M059J (cell line): ENCODE data around the gene CCDC27. TPM values are rescaled to one million over a fixed set of nuclear protein-coding genes. Genes with fewer than 3 reads are reported as not detected.
"Not testable (repeated sequence)": the region's sequence is repeated elsewhere in the genome, so short reads cannot be mapped to it uniquely, and the experiment has no call there.

Source experiments
- DNase-seq: peaks from one replicate; pipeline ENCODE4 v3.0.0-alpha.2; 2012; ENCODE audit warnings: low read depth
- total RNA-seq: library from RNA; depleted of rRNA; stranded (reverse); fragments of >200 nt; shearing (Covaris generic); gene quantifications from 2 replicates; pipeline ENCODE4 v1.2.3, GENCODE V29; 2014

CCDC27 gene
- total RNA-seq, 1 experiment from 2014 or later: not detected

DNA sequence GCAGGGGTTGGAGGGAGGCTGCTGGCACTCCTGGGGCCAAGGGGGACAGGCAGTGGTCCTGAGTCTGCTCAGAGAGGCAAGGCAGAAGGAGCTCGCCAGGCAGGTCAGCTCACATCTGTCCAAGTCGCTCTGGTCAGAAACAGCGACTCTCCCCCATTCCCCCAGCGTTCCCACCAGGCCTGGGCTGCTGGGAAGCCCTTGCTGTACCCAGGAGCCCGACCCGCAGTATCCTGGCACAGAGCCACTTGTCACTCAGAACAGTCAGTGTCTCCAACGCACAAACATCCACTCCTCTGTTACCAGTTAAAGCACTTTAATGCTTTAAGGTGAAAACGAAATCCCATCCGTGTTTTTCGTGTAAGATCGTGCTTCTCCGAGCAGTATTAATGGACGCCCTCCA lies 16.6 kb upstream of the CCDC27 start:
- DNase-seq: no peak

DNA sequence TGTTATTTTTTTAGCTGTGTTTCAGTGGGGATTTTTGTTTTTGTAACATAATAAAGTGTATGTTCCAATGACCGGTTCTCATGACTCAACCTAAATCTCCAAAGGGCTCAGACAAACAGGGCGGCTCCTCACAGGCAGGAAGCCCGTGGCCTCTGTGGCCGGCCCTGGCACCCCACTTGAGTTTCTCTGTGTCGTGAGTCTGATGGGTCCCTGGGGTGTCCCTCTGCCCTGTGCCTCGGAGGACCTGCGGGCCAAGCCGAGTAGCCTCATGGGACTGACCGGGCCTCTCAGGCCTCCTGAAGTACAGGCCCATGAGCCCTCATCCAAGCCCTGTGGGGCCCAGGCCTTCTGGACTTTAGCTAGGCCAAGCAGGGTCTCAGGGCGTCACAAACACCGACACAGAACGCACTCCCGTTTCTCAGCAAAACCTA lies 16.1 kb upstream of the CCDC27 start:
- no peak for DNase-seq

DNA sequence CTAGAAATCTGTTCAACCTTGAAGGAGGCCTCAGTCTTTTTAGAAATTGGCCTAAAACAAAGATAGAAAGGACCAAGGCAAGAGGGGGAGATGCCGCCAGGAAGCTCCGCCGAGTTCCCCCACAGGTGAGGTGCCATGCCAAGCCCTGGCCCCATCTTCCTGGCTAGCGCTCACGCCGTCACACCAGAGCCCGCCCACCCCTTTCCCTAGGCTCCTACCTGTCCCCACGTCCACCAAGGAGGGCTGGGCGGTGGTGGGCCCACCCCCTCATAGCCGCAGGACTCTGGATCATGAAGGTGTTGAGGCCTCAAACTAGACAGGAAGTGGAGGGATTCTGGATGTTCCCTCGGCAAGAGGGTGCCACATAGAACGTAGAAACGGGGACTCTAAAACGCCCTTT lies 15.5 kb upstream of the CCDC27 start:
- DNase-seq: no peak

DNA sequence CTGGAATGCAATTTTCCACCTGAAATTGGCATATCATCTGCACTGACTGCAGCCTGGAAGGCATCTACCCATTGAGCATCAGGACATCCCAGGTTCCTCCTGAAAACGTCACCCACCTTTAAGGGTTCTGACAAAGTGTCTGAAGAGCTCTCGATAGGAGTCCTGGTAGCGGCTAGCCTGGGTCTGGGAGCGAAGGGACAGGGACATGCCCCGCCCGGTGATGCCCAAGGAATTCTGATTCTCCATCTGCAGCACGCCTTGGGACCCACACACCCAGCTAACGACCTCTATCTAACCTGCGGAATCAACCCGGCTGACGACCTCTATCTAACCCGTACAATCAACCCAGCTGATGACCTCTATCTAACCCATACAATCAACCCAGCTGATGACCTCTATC lies 13.3 kb upstream of the CCDC27 start:
- no peak for DNase-seq

DNA sequence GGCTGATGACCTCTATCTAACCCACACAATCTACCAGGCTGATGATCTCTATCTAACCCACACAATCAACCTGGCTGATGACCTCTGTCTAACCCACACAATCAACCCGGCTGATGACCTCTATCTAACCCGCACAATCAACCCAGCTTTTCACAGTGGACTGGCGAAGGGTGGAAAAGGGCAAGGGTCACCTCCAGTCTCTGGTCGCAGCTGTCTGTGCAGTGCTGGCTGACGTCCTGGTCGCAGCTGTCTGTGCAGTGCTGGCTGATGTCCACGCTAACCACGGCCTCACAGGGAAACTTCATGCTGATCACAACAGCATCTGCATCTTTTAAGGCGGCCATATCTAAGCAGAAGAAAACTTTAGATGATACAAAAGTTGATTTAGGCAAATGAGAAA lies 12.2 kb upstream of the CCDC27 start:
- no peak for DNase-seq

DNA sequence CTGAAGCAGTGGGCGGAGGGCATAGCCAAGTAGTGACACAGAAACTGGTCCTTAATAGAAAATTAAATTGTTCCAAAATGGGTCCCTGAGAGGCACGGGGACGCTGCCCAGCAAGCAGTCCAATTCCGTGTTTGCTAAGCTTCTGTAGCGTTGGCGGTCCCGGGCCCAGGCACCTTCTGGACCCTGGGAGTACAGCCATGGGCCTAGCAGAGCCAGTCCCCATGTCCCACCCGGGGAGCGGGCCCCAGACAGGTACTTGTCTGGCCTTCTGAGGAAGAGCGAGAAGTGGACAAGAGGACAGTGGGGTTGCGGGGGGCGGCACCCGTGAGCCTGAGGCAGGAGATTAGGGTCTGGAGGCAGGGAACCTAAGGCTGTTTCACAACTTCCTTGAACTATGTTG lies 11.5 kb upstream of the CCDC27 start:
- no peak for DNase-seq

DNA sequence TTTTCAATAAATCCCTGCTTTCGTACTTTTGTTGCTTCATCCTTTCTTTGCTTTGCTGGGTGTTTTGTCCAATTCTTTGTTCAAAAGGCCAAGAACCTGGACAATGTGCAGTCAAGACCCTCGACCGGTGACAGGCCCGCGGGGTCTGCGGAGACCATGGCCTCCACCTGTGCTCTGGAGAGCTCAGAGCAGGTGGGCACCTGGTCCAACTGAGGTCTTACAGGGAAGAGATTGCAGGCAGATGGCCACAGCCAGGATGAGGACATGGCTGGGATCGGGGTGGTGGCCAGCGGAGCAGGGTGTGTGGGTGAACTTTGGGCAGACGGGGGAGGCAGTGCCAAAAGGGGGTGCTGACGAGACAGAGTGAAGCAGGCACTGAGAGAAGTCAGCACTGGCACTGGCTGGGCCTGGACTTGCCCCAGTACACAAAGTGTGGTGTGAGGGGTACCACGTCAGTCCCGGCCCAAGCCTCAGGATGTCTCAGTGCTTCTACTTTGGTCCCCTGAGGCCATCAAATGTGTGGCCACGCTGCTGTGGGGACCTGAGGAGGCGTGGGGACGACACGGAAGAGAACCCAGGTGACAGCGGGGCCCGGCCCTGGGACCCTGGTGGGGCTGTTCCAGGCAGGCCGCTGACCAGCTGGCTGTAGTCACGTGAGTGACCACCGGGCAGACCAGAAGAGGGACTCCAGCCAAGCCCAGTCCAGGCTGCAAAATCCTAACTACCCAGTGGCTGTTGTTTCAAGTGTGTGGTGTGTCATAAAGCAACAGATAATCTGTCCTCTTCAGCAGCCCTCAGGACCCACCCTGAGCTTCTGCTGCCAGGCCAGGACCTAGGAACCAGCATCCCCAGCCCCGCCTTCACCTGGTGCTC lies 10.4 kb upstream of the CCDC27 start:
- no peak for DNase-seq

DNA sequence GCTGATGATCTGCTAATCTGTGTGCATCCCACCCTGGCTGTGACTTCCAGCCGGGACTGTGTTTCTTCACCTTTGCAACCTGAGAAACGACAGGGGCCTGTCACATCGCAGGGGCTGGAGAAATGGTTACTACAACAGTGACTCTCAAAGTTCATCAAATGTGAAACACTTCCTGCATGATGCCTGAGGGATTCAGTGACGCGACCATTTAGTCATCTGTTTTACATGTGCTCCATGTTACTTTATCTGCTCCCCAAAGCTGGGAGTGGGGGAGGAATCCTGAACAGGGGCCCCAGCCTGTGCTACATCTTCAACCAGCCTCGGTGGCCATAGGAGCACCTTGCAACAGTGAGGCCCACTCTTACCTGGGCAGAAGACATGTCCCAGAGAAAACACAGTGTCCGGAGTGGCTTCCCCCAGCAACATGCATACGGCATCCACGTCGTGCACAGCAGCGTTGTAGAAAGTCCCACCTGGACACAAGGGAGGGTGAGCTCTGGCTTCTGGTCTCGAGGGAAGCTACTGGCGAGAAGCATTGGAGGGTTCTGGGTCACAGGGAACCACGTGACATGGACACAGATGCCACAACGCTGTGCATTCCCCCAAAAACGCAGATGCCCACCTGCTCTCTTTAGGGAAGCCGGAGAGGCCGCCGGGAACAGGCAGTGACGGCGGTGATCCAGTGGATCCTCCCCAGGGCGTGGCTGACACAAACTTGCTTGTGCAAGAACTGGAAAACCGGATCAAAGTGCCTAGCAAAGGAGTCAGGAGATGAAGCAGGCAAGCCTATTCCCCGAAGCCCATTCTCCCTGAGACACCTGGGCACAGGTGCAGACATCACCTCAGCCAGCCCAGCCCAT lies 9.6 kb upstream of the CCDC27 start:
- DNase-seq: no peak

DNA sequence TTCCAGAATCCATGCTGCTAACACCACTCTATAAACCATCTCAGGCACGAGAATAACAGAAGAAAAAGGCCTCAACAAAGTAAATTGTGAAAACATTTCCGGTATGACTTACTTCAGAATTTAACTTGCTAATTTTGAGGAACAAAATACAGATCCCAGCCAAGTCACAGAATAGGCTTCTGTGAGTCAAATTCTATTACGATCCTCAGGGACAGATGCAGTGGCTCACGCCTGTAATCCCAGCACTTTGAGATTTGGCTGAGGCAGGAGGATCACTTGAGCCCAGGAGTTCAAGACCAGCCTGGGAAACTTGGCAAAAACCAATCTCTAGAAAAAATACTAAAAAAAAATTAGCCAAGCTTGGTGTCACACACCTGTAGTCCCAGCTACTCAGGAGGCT lies 8.8 kb upstream of the CCDC27 start:
- DNase-seq: no peak

DNA sequence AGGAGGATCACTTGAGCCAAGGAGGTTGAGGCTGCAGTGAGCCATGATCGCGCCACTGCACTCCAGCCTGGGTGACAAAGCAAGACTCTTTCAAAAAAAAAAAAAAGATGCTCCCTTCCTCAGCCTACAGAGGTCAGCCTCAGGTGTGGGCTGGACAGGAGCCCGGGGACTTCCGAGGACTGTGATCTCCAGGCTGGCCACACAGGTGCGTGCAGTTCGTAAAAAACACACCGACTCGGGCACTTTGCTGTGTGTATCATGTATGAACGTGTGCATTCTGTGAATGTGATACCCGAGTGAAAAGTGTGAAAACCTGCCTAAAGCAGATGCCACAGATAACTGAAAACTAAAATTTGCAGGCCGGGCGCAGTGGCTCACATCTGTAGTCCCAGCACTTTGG lies 8.4 kb upstream of the CCDC27 start:
- no peak for DNase-seq

DNA sequence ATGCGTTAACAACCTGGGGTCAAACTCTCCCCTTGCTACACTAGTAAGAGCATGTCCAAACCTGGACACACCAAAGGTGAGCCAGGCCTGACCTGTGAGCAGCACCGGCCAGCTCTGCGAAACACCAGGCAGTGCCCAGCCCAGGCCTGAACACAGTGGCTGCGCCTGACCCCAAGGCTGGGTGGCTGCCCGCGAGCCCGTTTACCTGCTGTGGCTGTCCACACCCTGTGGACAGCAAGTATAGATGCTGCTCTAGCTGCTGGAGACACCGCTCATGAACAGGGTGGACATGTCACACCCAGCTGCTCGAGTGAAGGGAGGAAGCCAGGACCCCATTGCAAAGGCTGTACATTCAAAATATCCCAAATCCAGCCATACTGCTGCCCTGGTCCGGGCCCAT lies 7.6 kb upstream of the CCDC27 start:
- no peak for DNase-seq

DNA sequence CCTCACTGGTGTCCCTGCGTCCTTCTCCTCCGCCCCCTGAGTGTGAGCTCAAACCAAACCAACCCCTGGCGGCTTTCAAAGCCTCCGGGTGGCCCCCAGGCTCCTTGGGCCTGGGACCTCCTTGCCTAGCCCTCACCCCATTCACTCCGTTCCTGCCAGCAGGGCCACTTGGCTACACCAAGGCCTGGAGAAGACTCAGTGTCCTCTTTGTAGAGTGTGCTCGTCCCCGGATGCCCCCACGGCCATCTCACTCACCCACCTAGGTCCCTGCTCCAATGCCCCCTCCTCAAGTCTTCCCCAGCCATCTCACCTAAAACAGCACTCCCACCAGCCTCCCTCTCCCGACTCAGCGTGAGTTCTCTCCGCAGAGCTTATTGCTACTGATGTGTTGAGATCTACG lies 7.2 kb upstream of the CCDC27 start:
- no peak for DNase-seq

DNA sequence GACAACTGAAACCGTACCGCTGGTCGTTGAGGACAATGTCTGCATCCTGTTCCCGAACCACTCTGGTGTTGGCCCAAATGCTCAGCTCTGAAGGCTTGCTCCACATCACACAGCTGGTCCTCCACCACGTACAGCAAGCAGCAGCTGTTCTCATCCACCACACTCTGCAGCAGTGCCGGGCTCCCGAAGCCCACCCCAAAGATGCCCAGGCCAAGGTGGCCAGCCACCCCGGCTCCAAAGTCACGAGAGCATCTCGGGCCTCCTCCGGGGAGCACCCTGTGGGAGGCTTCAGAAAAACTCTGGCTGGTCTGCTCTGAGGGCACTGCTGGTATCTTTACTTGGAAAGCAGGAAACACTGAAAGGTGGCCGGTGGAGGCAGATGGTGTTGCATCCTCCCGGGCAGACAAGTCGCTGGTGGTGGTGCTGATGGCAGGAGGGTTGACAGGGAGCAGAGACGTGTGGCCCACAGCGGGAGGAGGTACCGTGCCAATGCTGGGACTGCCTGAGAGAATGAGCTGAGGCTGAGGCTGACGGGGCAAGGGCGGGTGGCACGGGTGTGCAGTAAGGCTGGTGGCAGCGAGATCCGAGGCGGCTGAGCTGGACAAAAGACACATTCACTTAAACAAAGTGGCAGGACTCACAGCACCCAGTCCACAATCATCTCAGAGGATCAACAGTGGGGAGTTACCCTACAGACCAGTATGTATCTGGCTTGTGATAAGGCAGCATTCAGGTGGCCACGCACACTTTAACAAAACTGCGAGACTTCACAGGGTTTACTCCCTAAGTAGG lies 6.5 kb upstream of the CCDC27 start:
- no peak for DNase-seq

DNA sequence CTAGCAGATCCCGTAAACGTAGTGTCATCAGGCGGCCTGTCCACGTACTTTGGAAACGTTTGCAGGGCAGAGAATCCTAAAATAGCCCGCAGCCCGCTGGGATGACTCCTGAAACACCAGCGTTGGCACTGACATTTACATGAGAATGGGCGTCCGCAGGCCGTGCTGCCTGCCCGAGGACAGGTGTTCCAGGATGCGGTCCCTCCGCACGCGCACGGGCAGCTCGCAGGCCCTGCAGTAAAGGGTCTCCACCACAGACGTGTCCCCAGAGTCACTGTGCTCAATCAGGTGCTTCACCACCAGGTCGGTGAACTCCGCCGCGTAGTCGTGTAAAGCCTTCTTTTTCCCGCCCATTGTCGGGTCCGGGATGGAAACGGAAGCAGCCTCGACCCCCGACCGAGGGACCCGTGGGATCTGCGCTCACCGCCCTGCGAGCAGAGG lies 5.8 kb upstream of the CCDC27 start:
- DNase-seq: no peak

DNA sequence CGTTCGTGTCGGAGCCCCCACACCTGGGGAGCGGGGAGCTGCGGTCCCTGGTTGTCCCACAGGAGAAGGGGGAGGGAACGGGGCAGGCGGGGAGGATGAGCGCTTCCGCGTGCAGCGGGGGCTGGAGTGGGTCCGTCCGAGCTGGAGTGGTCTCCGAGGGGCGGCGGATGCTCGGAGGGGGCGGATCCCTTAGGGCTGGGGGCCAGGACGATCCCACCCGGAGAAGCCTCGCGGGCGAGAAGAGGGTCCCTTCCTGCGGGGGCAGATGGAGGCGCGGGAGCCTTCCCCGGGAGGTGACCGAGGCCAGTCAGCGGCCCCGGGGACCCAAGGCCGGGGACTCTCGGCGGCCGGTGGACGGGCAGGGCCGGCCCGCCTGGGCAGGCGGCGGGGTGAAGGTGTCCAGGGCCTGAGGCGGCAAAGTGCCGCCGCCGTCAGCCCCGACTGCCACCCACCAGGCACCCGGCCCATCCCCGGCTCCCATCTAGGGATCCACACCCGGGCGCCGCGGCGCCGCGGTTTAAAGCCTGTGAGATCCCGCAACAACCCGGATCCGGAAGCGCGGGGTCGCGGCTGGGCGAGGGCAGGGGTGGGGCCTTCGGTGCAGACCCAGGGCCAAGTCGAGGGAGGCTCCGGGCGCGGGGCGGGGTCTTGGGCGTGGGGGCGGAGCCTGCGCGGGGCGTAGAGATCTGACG lies 5.3 kb upstream of the CCDC27 start:
- peak; percentile 76 for DNase-seq

DNA sequence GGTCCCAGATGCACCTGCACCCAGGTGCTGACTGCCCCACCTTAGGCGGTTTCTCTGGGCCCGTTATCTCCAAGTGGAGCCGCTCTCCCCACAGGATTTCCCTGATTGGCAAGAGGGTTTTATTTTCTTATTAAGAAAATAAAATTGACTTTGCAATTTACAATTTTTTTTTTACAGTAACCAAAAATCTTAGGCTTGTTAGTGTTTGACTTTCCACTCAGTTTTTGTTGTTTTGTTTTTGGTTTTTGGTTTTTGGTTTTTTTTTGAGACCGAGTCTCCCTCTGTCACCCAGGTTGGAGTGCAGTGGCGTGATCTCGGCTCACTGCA lies 4.8 kb upstream of the CCDC27 start:
- no peak for DNase-seq

DNA sequence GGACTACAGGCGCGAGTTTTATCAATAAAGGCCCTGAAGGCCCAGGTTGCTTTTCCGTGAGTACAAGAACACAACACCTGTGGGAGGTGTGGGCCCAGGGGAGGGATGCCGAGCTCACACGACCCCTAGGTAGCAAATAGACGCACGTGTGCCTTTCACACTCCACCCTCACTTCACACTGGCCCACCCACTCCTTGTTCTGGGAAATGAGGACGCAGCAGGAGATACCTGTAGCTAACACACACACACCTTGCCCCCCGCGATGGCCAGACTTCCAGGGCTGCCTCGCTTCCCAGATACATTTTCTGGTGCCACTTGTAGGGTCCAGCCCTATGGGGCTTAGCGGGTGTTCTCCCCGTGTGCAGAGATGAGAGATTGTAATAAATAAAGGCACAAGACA lies 4.3 kb upstream of the CCDC27 start:
- no peak for DNase-seq

DNA sequence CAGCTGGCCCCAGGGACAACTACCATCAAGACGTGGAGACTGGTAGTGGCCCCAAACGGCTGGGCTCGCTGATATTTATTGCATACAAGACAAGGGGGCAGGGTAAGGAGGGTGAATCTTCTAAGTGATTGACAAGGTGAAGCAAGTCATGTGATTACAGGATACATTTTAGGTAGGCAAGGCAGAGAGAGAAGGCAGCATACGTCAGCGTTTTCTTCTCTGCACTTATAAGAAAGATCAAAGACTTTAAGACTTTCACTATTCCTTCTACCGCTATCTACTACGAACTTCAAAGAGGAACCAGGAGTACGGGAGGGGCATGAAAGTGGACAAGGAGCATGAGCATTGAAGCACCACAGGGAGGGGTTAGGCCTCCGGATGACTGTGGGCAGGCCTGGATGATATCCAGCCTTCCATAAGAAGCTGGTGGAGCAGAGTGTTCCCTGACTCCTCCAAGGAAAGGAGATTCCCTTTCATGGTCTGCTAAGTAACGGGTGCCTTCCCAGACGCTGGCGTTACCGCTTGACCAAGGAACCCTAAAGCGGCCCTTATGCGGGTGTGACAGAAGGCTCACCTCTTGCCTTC lies 3.8 kb upstream of the CCDC27 start:
- DNase-seq: not testable (repeated sequence)

DNA sequence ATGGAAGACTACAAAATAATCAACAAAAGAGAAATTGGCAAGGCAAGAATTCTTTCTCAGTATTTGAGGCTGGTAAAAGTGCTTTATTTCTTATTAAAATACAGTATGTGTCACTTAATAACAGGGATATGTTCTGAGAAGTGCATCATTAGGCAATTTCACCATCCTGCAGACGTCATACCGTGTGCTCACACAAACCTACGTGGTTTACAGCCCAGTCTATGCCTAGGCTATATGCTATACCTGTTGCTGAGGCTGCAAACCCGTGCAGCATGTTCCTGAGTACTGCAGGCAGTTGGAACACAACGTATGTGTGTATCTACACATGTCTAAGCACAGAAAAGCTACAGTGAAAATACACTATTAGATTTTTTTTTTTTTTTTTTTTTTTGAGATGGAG lies 2.7 kb upstream of the CCDC27 start:
- DNase-seq: no peak

DNA sequence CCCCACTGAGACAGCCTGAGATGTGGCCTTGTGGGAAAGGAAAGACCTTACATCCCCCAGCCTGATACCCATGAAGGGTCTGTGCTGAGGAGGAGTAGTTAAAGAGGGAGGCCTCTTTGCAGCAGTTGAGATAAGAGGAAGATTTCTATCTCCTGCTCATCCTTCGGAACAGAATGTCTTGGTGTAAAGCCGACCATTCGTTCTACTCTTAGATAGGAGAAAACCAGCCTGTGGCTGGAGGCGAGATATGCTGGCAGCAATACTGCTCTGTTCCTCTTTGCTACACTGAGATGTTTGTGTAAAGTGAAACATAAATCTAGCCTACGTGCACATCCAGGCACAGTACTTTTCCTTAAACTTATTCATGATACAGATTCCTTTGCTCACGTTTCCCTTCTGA lies 1.5 kb upstream of the CCDC27 start:
- no peak for DNase-seq
